T1000 (cell line): ENCODE measurements around the gene FBXL15.
"Not testable (repeated sequence)": the region's sequence is repeated elsewhere in the genome, so short reads cannot be mapped to it uniquely, and the experiment has no call there.

Source experiments
- DNase-seq: peaks from one replicate; lab custom pipeline; 2025; ENCODE audit warnings: mixed read lengths; lab: John Stamatoyannopoulos, UW

Gene FBXL15

DNA sequence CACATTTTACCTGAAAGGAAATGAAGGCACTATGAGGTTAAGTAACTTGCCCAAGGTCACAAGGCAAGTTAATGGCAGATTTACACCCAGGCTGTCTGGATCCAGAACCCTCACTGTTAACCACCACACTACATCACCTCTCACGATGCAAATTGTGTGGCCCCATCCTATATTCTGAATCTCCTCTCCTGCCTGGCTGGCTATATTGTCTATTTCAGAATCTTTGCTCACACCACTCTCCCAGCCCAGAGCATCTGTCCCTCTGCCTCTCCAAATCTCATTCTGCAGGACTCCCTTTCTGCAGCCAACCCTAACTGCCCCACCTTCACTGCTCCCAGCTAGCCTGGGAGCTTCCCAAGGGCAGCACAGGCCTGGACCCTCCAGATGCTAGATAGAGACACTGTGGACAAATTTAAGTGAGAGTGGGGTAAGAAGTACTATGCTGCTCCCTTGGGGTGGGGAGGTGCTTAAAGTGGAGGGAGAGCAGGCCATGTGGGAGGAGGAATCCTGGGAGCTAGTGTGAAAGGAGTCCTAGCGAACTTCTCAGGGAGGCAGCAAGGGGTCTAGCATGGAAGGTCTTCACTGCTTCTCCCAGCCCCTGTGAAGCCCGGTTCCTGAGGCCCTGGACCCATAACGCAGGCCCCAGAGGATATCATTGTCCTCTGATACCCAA lies 11.0 kb downstream of the FBXL15 start:
- no peak for DNase-seq

DNA sequence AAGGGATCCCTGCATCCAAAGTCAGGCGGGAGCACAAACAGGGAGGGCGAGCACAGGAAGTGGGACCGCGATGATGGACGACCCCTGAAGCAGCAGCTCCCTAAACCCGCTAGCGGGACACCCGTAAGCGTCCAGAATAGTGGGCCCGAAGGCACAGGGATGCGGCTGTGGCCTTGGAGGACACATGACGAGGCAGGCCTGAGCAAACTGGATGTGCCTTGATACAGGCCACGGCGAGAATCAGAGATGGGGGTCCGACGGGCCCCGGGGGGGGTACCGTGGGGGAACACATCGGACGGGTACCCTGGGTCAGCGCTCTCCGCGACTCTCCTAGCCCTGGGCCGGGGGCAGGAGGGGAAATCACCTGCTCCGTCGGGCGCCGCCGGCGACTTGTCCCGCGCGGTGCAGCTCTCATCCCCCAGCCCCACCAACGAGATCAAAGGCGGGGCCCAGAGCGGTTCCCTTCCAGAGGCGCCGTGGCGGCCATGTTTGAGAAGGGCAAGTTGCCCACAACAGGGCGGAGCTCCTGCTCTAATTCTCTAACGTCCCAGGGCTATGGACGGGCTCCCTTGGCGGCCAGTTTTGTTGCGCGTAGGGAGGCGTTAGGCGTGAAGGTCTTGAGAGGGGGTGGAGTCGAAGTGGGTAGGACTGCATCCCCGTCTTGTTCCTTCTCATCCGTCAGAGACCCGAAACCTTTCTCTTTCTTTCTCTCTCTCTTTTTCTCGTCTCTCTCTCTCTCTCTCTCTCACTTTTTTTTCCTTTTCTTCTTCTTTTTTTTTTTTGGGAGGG lies 11.7 kb downstream of the FBXL15 start, which contains the start of gene CUEDC2:
Gene CUEDC2 (minus strand): TSS at position 413 of the 789 bp plus-strand sequence. CDS start 7,386 bp downstream, outside the sequence.
- peak; percentile 93 for DNase-seq

DNA sequence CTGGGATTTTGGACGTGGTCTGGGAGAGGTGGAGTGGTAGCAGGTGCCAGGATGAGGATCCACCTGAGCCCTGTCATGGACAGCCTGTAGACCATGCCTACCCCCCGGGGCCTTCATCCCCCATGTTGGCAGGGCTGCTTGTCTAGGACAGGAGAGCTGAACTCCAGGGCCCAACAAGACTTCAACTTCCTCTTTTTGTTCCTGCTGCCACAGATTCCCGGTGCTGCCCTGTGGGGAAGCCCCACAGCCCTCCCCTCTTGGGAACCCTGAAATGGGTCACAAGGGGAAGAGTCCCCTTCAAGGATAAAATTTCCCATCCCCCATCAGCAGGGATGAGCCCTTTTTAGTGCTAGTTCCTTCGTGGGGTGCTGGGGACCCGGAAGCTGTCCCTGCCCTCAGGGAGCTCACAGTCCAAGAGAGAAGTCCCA lies 13.0 kb downstream of the FBXL15 start:
- DNase-seq: no peak

DNA sequence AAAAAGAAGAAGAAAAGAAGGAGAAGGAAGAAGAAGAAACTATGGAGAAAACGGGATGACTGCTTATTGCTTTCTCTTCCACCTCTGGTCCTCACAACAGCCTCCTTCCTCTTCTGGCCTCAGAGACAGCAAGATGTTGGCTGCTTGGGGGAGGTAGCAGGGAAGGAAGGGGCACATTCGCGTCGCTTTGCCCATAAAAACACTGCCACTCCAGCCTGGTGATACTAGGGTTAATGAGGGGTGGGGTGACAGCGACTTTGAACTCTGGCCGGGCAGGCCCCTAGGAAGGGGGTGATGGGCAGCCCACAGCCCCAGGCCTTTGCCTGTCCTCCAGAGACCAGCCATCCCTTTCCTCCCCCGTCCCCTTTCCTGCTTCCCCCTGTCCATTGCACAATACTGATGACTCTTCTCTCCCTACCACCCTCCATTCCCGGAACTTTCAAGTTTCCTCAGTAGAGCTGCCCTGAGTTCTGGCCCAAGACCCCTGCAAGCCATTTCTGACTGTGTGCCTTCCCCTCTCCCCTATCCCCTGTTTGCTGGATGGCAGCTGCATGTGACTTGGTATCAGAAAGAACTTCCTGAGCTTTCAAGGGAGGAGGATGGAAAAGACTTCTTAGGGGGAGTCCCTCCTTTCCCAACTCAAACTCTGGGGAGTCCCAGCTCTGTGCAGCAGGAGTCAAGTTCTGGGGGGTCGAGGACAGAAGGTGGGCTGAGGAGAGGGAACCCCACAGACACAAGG lies 13.9 kb downstream of the FBXL15 start:
- no peak for DNase-seq

DNA sequence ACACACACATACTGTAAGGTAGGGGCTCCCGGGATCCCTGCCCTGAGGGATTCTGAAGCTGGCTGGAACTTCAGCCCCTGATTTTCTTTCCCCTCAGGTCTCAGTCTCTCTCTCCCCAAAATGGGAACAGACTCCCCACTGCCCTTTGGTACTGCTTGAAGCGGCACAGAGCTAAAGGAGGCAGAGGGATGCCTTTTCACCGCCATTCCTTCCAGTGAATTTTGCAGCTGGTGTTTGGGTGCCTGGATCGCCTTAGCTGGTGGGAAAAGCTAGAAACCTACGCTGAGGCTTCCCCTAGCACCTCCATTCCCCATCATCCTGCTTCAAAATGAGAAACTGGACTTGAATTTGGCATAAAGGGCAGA lies 14.5 kb downstream of the FBXL15 start:
- no peak for DNase-seq

DNA sequence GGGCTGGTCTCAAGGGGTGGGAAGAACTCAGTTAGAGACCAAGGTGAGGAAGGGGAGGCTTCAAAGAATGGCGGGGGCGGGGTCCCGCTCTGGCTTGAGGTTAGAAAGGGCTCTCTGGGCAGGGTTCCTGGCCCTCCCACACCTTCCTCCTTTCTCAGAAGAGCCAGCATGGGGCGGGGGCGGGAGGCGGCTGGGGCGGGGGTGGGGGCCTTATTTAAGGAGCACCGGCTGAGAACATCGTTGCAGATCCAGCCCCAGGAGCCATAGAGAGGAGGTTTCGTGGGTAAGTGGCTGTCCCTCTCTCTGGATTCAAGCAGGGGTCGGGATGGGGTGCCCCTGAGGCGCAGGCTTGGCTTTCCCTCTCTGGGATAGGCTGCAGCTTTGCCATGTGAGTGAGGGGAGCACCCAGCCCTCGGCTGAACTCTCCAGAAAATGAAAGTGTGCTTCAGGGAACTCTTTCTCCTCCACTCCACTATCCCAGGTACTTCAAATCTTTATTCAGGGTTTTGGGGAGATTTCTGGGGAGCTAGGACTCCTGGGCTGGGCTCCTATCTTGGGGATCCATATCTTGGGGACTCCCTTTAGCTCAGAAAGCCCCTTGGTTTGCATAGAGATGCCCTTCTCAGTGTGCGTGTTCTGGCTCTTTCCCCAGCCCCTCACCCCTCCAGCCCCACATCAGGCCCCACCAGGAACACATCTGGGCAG lies 15.0 kb downstream of the FBXL15 start:
- no peak for DNase-seq

DNA sequence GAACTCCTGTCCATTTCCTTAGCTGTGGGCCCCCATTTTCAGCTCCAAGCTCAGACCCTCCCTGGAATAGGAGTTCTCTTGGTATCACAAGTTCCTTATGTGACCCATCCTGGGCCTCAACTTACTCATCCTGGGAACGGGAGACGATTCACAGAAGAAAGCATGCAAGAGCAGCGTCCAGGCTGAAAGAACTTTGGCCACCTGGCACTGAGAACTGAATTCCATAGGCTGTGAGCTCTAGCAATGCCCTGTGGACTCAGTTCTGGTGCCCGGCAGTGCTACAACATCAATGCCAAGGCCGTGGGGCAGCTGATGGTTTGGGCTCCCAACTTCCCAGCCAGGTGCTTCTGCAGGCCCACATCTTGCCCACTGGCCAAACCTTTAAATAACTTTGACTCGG lies 15.7 kb downstream of the FBXL15 start:
- DNase-seq: no peak

DNA sequence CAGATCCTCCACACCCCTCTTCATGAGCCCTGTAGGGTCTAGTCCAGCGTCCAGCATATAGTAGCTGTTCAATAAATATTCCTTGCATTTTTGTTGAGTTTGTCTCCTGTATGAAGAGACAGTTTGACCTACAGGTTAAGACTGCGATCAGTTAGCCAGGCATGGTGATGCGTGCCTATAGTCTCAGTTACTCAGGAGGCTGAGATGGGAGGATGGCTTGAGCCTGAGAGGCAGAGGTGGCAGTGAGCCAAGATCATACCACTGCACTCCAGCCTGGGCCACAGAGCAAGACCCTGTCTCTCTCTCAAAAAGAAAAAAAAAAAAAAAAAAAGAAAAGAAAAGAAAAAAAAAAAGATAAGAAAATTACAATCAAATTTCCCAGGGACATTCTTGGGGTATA lies 16.9 kb downstream of the FBXL15 start:
- no peak for DNase-seq

DNA sequence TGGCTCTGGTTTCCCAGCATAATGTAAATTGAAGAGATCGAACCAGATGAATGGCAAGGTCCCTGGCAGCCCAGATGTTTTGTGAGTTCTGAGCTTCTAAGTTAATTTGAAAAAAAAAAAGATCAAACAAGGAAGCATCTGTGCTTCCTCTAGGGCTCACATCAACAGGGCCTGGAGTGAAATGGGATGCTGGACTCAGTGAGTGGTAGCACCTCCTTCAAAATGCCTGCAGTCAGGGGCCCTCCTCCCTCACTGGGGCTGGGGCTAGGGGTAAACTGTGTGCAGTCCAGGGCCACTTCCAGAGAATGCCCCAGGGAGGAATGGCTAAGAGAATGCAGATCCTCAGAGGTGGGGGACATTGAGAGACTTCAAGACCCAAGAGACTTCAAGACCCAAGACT lies 17.7 kb downstream of the FBXL15 start:
- DNase-seq: no peak

DNA sequence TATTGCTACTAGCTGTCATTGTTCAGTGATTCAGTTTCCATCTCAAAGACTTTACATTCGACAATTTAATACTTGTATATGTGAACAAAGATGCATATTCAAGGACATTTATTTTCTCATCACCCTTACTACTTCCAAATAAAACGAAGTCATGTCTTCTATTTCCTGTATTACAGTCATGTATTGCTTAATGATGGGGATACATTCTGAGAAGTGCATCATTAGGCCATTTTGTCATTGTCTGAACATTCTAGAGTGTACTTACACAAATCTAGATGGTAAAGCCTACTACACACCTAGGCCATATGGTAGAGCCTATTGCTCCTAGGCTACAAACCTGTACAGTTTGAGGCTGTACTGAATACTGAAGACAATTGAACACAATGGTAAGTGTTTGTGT lies 24.2 kb downstream of the FBXL15 start:
- DNase-seq: no peak

DNA sequence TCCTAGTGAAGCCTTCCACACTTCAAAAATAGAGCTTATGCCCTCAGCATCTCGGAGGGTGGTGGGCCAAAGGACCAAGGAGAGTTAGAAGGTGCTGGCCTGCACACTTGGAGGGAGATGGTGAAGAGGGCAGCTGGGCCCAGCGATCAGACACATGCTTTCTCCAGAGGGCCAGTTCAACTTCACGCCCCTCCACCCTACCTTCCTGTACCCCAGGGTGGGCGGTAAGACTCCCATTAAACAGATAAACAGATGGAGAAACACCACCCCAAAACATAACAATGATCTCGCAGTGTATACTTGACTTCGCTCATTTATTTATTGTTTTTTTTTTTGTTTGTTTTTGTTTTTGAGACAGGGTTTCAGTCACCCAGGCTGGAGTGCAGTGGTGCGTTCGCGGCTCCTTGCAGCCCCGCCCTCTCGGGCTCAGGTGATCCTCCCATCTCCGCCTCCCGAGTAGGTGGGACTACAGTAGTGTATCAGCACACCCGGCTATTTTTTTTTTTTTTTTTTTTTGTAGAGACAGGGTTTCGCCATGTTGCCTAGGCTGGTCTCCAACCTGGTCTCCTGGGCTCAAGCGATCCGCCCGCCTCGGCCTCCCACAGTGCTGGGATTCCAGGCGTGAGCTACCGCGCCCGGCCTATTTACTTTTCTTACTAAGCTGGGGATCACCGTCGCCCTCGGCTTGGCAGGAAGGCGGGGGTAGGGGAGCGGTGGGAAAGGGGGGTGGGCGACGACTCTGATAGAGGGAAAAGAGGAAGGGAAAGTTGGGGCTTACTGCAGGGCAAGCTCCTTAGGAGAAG lies 28.9 kb downstream of the FBXL15 start:
- no peak for DNase-seq

DNA sequence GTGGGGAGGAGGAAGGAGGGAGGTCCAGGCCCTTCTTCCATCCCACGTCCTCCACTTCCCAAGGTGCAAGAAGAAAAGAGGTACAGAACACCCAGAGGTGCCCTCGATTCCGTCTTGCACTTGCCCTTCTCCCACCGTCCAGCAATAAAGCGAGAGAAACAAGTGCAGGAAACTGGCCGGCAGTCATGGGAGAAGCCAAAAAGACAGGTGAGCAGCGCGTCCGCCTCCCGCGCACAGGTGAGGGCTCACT lies 29.4 kb downstream of the FBXL15 start:
- DNase-seq: no peak

DNA sequence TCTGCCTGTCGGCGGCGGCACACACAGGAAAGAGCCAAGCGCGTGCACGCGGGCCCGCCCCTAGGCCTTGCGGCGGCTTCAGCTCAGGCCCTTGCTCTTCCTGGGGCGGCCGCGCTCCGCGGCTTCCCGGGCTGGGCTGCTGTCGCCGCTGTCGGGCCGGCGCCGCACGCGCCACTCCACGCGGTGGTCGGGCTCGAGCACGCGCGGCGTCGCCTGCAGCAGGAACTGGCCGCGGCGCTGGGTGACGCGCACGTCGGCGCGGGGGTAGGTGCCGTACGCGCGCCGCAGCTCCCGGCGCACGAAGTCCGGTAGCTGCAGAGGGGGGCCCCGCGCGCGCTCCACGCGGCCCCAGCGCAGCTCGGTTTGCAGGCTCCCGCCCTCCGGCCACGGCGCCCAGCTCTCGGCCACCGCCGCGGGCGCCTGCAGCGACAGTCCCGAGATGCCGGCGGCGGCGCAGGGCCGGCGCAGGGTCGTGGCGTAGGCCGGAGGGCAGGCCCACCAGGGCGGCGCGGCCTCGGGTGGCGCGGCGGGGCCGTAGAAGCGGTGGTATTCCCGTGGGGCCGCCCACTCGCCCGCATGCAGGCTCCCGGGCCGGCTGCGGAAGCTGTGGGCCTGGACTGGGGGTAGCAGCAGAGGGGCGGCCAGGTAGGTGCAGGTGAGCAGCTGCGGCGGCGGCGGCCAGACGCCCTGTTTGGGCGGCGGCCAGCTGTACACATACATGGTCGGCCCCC lies 29.9 kb downstream of the FBXL15 start:
- DNase-seq: peak; percentile 17

DNA sequence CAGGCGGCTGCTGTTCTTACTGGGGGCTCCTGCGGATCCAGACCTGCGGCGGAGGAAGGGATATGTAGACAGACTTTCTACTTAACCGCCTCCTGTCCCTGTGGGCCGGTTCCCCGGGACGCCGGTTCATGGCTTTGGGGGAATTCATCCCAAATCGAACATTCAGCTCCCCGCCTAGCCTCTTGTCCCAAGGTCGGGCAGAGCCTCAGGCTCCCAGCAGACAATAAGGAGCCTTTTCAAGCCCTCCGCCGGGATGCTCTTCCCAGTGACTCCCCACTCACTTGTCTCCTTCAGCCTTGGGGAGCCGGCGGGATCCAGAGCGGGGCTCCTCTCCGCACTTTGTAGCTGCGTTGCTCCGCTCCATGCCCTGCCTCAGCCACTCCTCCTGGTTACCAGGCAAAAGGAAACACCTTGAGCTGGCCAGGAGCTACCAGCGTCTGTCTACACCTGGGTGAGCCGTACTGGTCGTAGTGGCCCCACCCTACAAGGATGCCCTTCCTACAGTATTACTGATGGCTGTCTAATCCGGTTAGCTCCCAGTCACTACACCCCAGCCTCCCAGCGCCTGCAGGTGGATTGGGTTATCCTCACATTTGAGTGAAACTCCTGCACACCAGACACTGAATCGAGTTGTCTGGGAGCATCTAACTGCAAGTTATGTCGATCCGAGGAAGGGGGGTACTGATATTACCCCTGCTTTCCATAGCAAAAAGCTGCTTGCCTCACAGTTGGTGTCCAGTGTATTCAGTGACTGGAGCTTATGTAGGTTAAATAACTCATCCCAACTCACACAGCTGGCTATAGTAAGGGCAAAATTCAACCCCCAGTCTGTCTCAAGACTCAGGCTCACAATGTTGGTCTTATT lies 30.7 kb downstream of the FBXL15 start, which contains the start of gene C10orf95:
Gene C10orf95 (minus strand): TSS at position 439 of the 865 bp plus-strand sequence. CDS start 450 bp downstream, outside the sequence.
- DNase-seq: no peak

DNA sequence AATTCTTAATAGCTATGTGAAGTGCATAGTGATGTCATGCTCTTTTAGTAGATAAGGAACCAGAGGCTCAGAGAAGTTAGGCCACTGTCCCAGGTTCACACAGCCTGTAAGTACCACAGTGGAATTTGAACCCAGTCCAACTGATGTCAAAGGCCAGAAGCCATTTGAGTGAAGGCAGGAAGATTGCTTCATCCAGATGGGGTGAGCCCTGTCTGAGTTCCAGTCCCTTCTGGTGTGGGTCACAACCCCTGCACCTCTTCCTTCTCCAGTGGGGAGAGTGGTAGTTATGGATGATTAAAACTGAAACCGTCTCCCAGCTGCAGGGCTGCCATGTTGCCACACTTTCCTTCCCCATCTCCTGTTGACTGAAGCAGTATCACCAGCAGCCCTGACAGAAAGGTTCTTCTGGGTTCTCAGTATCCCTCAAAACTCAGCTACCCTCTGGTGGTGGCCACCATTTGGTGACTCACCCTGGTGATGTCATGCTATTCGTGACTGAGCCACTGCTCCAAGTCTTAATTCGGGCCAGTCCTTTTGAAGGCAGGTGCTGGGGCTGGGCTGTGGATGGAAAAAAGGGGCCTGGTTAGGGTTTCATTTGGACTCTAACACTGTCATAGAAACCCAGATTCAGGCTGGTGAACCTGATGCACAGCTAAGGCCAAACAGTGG lies 32.2 kb downstream of the FBXL15 start:
- no peak for DNase-seq

DNA sequence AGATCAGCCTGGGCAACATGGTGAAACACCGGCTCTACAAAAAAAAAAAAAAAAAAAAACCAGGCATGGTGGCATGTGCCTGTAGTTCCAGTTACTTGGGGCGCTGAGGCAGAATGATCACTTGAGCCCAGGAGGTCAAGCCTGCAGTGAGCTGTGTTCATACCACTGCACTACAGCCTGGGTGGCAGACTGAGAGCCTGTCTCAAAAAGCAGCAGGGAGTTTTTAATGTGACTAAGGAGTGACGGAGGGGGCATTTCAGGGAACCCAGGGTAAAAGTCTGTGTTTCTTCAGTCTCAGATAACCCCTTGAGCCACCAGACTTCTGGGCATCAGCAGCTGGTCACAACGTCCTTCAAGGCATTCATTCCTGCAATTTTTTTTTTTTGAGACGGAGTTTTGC lies 32.9 kb downstream of the FBXL15 start:
- DNase-seq: no peak

DNA sequence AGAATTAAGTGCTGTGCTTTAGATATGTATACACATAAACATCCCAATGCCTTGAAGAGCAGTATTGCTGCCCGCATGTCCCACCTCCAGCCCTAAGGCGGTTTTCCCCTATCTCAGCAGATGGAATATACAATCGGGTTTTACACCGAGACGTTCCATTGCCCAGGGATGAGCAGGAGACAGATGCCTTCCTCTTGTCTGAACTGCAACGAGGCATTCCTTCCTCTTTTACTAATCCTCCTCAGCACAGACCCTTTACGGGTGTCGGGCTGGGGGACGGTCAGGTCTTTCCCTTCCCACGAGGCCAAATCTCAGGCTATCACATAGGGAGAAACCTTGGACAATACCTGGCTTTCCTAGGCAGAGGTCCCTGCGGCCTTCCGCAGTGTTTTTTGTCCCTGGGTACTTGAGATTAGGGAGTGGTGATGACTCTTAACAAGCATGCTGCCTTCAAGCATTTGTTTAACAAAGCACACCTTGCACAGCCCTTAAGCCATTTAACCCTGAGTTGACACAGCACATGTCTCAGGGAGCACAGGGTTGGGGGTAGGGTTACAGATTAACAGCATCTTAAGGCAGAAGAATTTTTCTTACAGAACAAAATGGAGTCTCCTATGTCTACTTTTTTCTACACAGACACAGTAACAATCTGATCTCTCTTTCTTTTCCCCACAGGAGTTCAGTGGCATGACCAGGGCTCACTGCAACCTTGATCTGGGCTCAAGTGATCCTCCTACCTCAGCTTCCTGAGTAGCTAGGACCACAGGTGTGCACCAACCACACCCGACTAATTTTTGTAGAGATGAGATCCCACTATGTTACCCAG lies 34.2 kb downstream of the FBXL15 start:
- not testable (repeated sequence) for DNase-seq

DNA sequence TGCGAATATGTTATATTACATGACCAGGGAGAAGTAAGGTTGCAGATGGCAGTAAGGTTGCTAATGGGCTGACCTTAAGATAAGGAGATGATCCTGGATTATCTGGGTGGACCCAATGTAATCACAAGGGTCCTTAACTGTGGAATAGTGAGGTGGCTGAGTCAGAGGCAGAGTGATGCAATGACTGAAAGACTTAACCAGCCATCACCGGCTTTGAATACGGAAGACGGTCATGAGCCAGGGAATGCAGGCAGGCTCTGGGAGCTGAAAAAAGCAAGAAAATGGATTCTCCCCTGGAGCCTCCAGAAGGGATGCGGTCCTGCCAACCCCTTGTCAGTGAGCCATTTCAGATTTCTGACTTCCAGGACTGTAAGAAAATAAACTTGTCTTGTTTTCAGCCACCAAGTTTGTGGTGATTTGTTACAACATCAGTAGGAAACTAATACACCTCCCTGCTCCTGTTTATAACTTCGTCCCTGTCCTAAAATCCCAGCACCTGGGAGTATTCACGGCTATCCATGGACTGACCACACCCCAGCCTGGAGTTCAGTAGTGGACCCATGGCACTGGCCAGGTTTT lies 35.3 kb downstream of the FBXL15 start:
- DNase-seq: no peak
